Progenitor cell of endocrine pancreas (in vitro differentiated cells): ENCODE results near the gene TMEM121. TPM values are rescaled to one million over a fixed set of nuclear protein-coding genes. Genes with fewer than 3 reads are reported as not detected.
"Not testable (repeated sequence)": the region's sequence is repeated elsewhere in the genome, so short reads cannot be mapped to it uniquely, and the experiment has no call there.

Experiments
- DNase-seq: peaks from one replicate; pipeline ENCODE4 v3.0.0; 2021; ENCODE audit warnings: low spot score; ENCODE audit not compliant: unreplicated experiment
- H3K27ac Mint-ChIP-seq: 2 replicates; pipeline ENCODE4 v1.8.0; 2021; ENCODE audit warnings: mild to moderate bottlenecking, moderate library complexity, mixed read lengths
- H3K27me3 Mint-ChIP-seq: 2 replicates; pipeline ENCODE4 v1.8.0; 2021; ENCODE audit warnings: mixed read lengths
- H3K36me3 Mint-ChIP-seq: 2 replicates; pipeline ENCODE4 v1.8.0; 2022; ENCODE audit warnings: mixed read lengths; ENCODE audit not compliant: insufficient read depth
- H3K4me1 Mint-ChIP-seq: 2 replicates; pipeline ENCODE4 v1.8.0; 2021; ENCODE audit warnings: low read depth, mixed read lengths
- H3K4me3 Mint-ChIP-seq: 2 replicates; pipeline ENCODE4 v1.8.0; 2021; ENCODE audit warnings: low read depth, mild to moderate bottlenecking, moderate library complexity, mixed read lengths
- H3K9me3 Mint-ChIP-seq: 2 replicates; pipeline ENCODE4 v1.8.0; 2021; ENCODE audit warnings: low read depth, mixed read lengths
- CTCF ChIP-seq: fragments of 200-600 bp; sonication (generic); IDR thresholded peaks from one replicate; pipeline ENCODE4 v1.5.0; 2021; ENCODE audit warnings: antibody characterized with exemption, mild to moderate bottlenecking; ENCODE audit not compliant: unreplicated experiment
- total RNA-seq: library from RNA; stranded (reverse); gene quantifications from 2 replicates; pipeline ENCODE4 v1.2.1, GENCODE V29; 2021

TMEM121 gene
- total RNA-seq, 1 donor from 2014 or later, result 4.5 TPM

GRCh38 chr14:105541218-105541875 lies 15.0 kb downstream of the TMEM121 start:
- no peaks in the 10 kb centered on the region for H3K4me1 Mint-ChIP-seq
- no peak for TF ChIP-seq CTCF
- H3K27me3 Mint-ChIP-seq, result peaks cover 7% of the 10 kb centered on the region
- H3K36me3 Mint-ChIP-seq, result peaks cover 1% of the 10 kb centered on the region
- no peak for DNase-seq
- no peak overlapping the region for H3K4me3 Mint-ChIP-seq
- H3K27ac Mint-ChIP-seq, result no peak overlapping the region
- H3K9me3 Mint-ChIP-seq, result peaks cover 25% of the 10 kb centered on the region

GRCh38 chr14:105545676-105546075 lies 19.3 kb downstream of the TMEM121 start:
- H3K27me3 Mint-ChIP-seq, DNase-seq, H3K27ac Mint-ChIP-seq, H3K4me3 Mint-ChIP-seq, H3K4me1 Mint-ChIP-seq, H3K36me3 Mint-ChIP-seq: not testable (repeated sequence)
- peaks cover 44% of the 10 kb centered on the region for H3K9me3 Mint-ChIP-seq

GRCh38 chr14:105546410-105546809 lies 20.0 kb downstream of the TMEM121 start:
- H3K27me3 Mint-ChIP-seq, H3K36me3 Mint-ChIP-seq, H3K27ac Mint-ChIP-seq, DNase-seq, H3K4me1 Mint-ChIP-seq, H3K4me3 Mint-ChIP-seq: not testable (repeated sequence)
- peaks cover 44% of the 10 kb centered on the region for H3K9me3 Mint-ChIP-seq

- H3K4me1 Mint-ChIP-seq, H3K27ac Mint-ChIP-seq, H3K36me3 Mint-ChIP-seq, H3K27me3 Mint-ChIP-seq, H3K4me3 Mint-ChIP-seq, DNase-seq: not testable (repeated sequence)
- peaks cover 41% of the 10 kb centered on the region for H3K9me3 Mint-ChIP-seq
Observed at GRCh38 chr14:105547072-105547471, 20.7 kb downstream of the TMEM121 start.

- H3K36me3 Mint-ChIP-seq, result no peaks in the 10 kb centered on the region
- DNase-seq, result no peak
- no peak overlapping the region for H3K4me3 Mint-ChIP-seq
- TF ChIP-seq CTCF, result no peak
- H3K4me1 Mint-ChIP-seq, result no peaks in the 10 kb centered on the region
- H3K9me3 Mint-ChIP-seq, result peaks cover 43% of the 10 kb centered on the region
- no peaks in the 10 kb centered on the region for H3K27me3 Mint-ChIP-seq
- H3K27ac Mint-ChIP-seq, result no peak overlapping the region
Observed at GRCh38 chr14:105547741-105548169, 21.4 kb downstream of the TMEM121 start.

- TF ChIP-seq CTCF, result no peak
- Mint-ChIP-seq H3K4me3 (no peak overlapping the region), H3K9me3 (peaks cover 32% of the 10 kb centered on the region), H3K4me1 (no peaks in the 10 kb centered on the region), H3K27ac (no peak overlapping the region), H3K27me3 (no peaks in the 10 kb centered on the region), H3K36me3 (no peaks in the 10 kb centered on the region)
- DNase-seq, result no peak
Observed at GRCh38 chr14:105549481-105549880, 23.1 kb downstream of the TMEM121 start.

GRCh38 chr14:105554022-105554421 lies 27.6 kb downstream of the TMEM121 start:
- H3K36me3 Mint-ChIP-seq, result peaks cover 2% of the 10 kb centered on the region
- H3K4me3 Mint-ChIP-seq, result no peak overlapping the region
- no peaks in the 10 kb centered on the region for H3K27me3 Mint-ChIP-seq
- no peak for TF ChIP-seq CTCF
- H3K4me1 Mint-ChIP-seq, result no peaks in the 10 kb centered on the region
- H3K9me3 Mint-ChIP-seq, result peaks cover 42% of the 10 kb centered on the region
- DNase-seq, result no peak
- no peak overlapping the region for H3K27ac Mint-ChIP-seq
